Measurements from ENCODE around the gene DDX42.

GRCh38 chr17:63774141-63774968 lies at the start of gene DDX42:
- TF ChIP-seq REST (IDR thresholded peaks at IDR 0.05) (no peak), CTCF (IDR thresholded peaks at IDR 0.05) (no peak; the same call in 2 of the 3 replicates), NFE2L2 (conservative IDR thresholded peaks at IDR 0.05; ENCODE audit: low read length) (no peak), HOXB5 (CRISPR knock-in tag; IDR thresholded peaks at IDR 0.05) (no peak), RAD21 (conservative IDR thresholded peaks at IDR 0.05 in 1 of 2, IDR thresholded peaks at IDR 0.05 in 1 of 2) (no peak), CHD2 (IDR thresholded peaks at IDR 0.05; ENCODE audit: low read length, partially characterized antibody) (no peak), BHLHE40 (IDR thresholded peaks at IDR 0.05; ENCODE audit: low read depth, low read length) (no peak), NPAS2 (CRISPR knock-in tag; IDR thresholded peaks at IDR 0.05; ENCODE audit: borderline replicate concordance) (no peak), RCOR1 (IDR thresholded peaks at IDR 0.05; ENCODE audit: low read depth, low read length) (no peak), MAX (IDR thresholded peaks at IDR 0.05) (no peak), POLR2A (IDR thresholded peaks at IDR 0.05; ENCODE audit: low read length) (no peak), CHD4 (IDR thresholded peaks at IDR 0.05; ENCODE audit: borderline replicate concordance) (no peak), POLR2AphosphoS2 (conservative IDR thresholded peaks at IDR 0.05; ENCODE audit: low read length) (no peak), USF2 (IDR thresholded peaks at IDR 0.05) (no peak)
